HepG2 (cell line): ENCODE results near the gene ZNF506. TPM values are rescaled to one million over a fixed set of nuclear protein-coding genes. Genes with fewer than 3 reads are reported as not detected.

Source experiments
- ADNP ChIP-seq: sonication (generic); formaldehyde crosslinking; IDR thresholded peaks from 2 replicates; pipeline ENCODE4 v1.4.0; 2020; ENCODE audit warnings: missing genetic modification reagents
- GTF2F1 ChIP-seq: fragments of 150-350 bp; IDR thresholded peaks from 2 replicates; pipeline ENCODE4 v1.6.1; 2014; ENCODE audit warnings: low read length
- MTA3 ChIP-seq: sonication (generic); formaldehyde crosslinking; IDR thresholded peaks from 2 replicates; pipeline ENCODE4 v1.4.0; 2020; ENCODE audit warnings: missing genetic modification reagents
- PAX8 ChIP-seq: sonication (generic); formaldehyde crosslinking; IDR thresholded peaks from 2 replicates; pipeline ENCODE4 v1.8.0; 2022; ENCODE audit warnings: mild to moderate bottlenecking, missing genetic modification reagents, borderline replicate concordance
- RAD21 ChIP-seq: fragments of 450-650 bp; formaldehyde crosslinking; IDR thresholded peaks from 2 replicates; pipeline ENCODE4 v1.5.0; 2020; ENCODE audit warnings: mild to moderate bottlenecking
- SRSF4 ChIP-seq: fragments of 200-400 bp; formaldehyde crosslinking; IDR thresholded peaks from one replicate; pipeline ENCODE4 v1.6.1; 2018; ENCODE audit warnings: mild to moderate bottlenecking, low read depth, low read length, moderate library complexity; ENCODE audit not compliant: poor library complexity, severe bottlenecking
- SYNCRIP ChIP-seq: fragments of 200-400 bp; formaldehyde crosslinking; IDR thresholded peaks from 2 replicates; pipeline ENCODE4 v1.6.1; 2018; ENCODE audit warnings: mild to moderate bottlenecking, low read depth, low read length; ENCODE audit not compliant: insufficient read depth
- TBL1XR1 ChIP-seq: fragments of 150-350 bp; IDR thresholded peaks from 2 replicates; pipeline ENCODE4 v1.6.1; 2014; ENCODE audit warnings: borderline replicate concordance, low read length; ENCODE audit not compliant: partially characterized antibody
- ZFAT ChIP-seq: sonication (generic); formaldehyde crosslinking; conservative IDR thresholded peaks from 2 replicates; pipeline ENCODE4 v1.8.1; 2023; ENCODE audit warnings: missing genetic modification reagents, inconsistent platforms
- ZNF10 ChIP-seq: sonication (generic); formaldehyde crosslinking; IDR thresholded peaks from 2 replicates; pipeline ENCODE4 v1.4.0; 2020; ENCODE audit warnings: mild to moderate bottlenecking, low read depth, missing genetic modification reagents, borderline replicate concordance
- ZNF260 ChIP-seq: sonication (generic); formaldehyde crosslinking; IDR thresholded peaks from 2 replicates; pipeline ENCODE4 v1.4.0; 2020; ENCODE audit warnings: missing genetic modification reagents, low read depth, mild to moderate bottlenecking, borderline replicate concordance
- ZNF292 ChIP-seq: sonication (generic); formaldehyde crosslinking; IDR thresholded peaks from 2 replicates; pipeline ENCODE4 v1.8.1; 2022; ENCODE audit warnings: mild to moderate bottlenecking, low read depth, missing genetic modification reagents, borderline replicate concordance
- ZNF343 ChIP-seq: sonication (generic); formaldehyde crosslinking; IDR thresholded peaks from 2 replicates; pipeline ENCODE4 v1.4.0; 2020; ENCODE audit warnings: mild to moderate bottlenecking, missing genetic modification reagents
- ZNF367 ChIP-seq: sonication (generic); formaldehyde crosslinking; IDR thresholded peaks from 2 replicates; pipeline ENCODE4 v1.4.0; 2020; ENCODE audit warnings: missing genetic modification reagents, borderline replicate concordance
- ZNF446 ChIP-seq: sonication (generic); formaldehyde crosslinking; IDR thresholded peaks from 2 replicates; pipeline ENCODE4 v1.5.0; 2020; ENCODE audit warnings: mild to moderate bottlenecking, missing genetic modification reagents
- ZNF598 ChIP-seq: sonication (generic); formaldehyde crosslinking; IDR thresholded peaks from 2 replicates; pipeline ENCODE4 v1.5.1; 2020; ENCODE audit warnings: mild to moderate bottlenecking, missing genetic modification reagents, borderline replicate concordance
- ZNF709 ChIP-seq: sonication (generic); formaldehyde crosslinking; IDR thresholded peaks from 2 replicates; pipeline ENCODE4 v1.5.0; 2020; ENCODE audit warnings: mild to moderate bottlenecking, missing genetic modification reagents
- polyA plus RNA-seq, 8 experiments: library from polyadenylated mRNA; depleted of rRNA in 3 of 8; stranded (reverse) in 7 of 8; unstranded in 1 of 8; fragments of >200 nt; fragmentation: Illumina TruSeq in 4 of 8; extraction: Trizol in 4 of 8; gene quantifications; 2 replicates each; pipeline versions ENCODE4 v1.2.1 to v1.2.3, GENCODE V29; 2011 to 2016; ENCODE audit warnings: low read depth in 4 of 8, missing spikeins in 1 of 8, mixed read lengths in 1 of 8; ENCODE audit not compliant: insufficient read depth in 1 of 8
- total RNA-seq, 5 experiments: library from RNA; depleted of rRNA; stranded (reverse); fragments of >200 nt; fragmentation: Illumina TruSeq; extraction: Trizol; gene quantifications; 2 replicates each; pipeline ENCODE4 v1.2.3, GENCODE V29; 2016; ENCODE audit warnings: low read depth in 1 of 5
- TF ChIP-seq, protein P1 (sequence below): sonication (generic); formaldehyde crosslinking; IDR thresholded peaks from 2 replicates; pipeline ENCODE4 v1.4.0; 2020; ENCODE audit warnings: missing genetic modification reagents, borderline replicate concordance
- TF ChIP-seq, protein P2 (sequence below): sonication (generic); formaldehyde crosslinking; IDR thresholded peaks from 2 replicates; pipeline ENCODE4 v1.4.0; 2020; ENCODE audit warnings: missing genetic modification reagents
- TF ChIP-seq, protein P3 (sequence below): sonication (generic); formaldehyde crosslinking; IDR thresholded peaks from 2 replicates; pipeline ENCODE4 v1.9.0; 2021; ENCODE audit warnings: missing genetic modification reagents, borderline replicate concordance
- TF ChIP-seq, protein P4 (sequence below): sonication (generic); formaldehyde crosslinking; IDR thresholded peaks from 2 replicates; pipeline ENCODE4 v1.4.0; 2020; ENCODE audit warnings: missing genetic modification reagents

The ZNF506 gene
- total and polyA plus RNA-seq, 2 of the 13 experiments (the other 11 are each of a cell fraction or from before 2014, with no cell fraction given) = not detected

DNA sequence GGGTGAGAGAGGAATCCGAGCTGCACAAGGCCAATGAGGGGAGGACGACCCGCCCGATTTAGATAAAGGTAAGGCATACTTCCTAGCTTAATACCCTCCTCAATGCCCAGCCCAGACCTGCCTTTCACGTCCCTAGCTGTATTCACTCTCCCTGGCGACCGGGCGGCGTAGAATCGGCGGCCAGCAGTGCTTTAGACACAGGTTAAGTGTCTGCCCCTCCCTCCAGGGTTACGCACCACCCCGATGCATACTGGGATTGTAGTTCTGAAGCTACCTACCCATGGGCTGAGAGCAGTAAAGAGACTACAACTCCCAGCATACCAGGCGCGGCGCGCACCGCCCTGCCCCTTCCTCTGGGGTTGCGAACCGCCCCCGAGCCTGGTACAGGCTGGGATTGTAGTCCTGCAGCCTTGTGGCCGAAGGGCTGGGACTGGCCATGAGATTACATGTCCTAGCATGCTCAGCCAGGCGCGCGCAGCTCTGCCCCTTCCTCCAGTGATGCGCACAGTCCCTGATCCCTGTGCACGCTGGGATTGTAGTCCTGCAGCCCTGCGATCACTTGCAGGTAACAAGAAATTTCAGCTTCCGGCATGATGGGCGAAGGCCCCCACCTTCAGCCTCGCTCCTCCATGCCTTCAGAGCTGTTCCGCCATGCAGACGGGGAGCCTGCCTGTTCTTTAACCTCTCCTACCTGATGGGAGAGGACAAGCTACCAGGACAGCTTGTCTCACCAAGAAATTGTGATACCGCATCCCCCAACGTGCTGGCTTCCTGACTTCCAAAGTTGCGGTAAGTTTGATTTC lies 45.1 kb downstream of the ZNF506 start (continued):
- TF ChIP-seq TBL1XR1 (peak; percentile 73), MTA3 (CRISPR knock-in tag) (no peak), ZNF598 (peak; percentile 31; the same call in 1 of the 2 replicates), PAX8 (CRISPR knock-in tag) (no peak), GTF2F1 (no peak), SYNCRIP (no peak), ZNF446 (CRISPR knock-in tag) (no peak), ZNF343 (CRISPR knock-in tag) (0 out of 2 replicates have a peak, but pooled peaks have one; percentile 64), RAD21 (CRISPR knock-in tag) (no peak), SRSF4 (no peak), ZNF260 (CRISPR knock-in tag) (no peak), ZNF709 (no peak), ADNP (CRISPR knock-in tag) (no peak), ZNF292 (CRISPR knock-in tag) (peak; percentile 72; the same call in 1 of the 2 replicates), ZNF10 (CRISPR knock-in tag) (no peak), ZNF367 (CRISPR knock-in tag) (no peak), ZFAT (CRISPR knock-in tag) (peak; percentile 91)
- TF ChIP-seq, protein P1, sequence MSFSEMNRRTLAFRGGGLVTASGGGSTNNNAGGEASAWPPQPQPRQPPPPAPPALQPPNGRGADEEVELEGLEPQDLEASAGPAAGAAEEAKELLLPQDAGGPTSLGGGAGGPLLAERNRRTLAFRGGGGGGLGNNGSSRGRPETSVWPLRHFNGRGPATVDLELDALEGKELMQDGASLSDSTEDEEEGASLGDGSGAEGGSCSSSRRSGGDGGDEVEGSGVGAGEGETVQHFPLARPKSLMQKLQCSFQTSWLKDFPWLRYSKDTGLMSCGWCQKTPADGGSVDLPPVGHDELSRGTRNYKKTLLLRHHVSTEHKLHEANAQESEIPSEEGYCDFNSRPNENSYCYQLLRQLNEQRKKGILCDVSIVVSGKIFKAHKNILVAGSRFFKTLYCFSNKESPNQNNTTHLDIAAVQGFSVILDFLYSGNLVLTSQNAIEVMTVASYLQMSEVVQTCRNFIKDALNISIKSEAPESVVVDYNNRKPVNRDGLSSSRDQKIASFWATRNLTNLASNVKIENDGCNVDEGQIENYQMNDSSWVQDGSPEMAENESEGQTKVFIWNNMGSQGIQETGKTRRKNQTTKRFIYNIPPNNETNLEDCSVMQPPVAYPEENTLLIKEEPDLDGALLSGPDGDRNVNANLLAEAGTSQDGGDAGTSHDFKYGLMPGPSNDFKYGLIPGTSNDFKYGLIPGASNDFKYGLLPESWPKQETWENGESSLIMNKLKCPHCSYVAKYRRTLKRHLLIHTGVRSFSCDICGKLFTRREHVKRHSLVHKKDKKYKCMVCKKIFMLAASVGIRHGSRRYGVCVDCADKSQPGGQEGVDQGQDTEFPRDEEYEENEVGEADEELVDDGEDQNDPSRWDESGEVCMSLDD = no peak
- TF ChIP-seq, protein P2, sequence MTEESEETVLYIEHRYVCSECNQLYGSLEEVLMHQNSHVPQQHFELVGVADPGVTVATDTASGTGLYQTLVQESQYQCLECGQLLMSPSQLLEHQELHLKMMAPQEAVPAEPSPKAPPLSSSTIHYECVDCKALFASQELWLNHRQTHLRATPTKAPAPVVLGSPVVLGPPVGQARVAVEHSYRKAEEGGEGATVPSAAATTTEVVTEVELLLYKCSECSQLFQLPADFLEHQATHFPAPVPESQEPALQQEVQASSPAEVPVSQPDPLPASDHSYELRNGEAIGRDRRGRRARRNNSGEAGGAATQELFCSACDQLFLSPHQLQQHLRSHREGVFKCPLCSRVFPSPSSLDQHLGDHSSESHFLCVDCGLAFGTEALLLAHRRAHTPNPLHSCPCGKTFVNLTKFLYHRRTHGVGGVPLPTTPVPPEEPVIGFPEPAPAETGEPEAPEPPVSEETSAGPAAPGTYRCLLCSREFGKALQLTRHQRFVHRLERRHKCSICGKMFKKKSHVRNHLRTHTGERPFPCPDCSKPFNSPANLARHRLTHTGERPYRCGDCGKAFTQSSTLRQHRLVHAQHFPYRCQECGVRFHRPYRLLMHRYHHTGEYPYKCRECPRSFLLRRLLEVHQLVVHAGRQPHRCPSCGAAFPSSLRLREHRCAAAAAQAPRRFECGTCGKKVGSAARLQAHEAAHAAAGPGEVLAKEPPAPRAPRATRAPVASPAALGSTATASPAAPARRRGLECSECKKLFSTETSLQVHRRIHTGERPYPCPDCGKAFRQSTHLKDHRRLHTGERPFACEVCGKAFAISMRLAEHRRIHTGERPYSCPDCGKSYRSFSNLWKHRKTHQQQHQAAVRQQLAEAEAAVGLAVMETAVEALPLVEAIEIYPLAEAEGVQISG (CRISPR knock-in tag) = peak; percentile 89
- TF ChIP-seq, protein P3, sequence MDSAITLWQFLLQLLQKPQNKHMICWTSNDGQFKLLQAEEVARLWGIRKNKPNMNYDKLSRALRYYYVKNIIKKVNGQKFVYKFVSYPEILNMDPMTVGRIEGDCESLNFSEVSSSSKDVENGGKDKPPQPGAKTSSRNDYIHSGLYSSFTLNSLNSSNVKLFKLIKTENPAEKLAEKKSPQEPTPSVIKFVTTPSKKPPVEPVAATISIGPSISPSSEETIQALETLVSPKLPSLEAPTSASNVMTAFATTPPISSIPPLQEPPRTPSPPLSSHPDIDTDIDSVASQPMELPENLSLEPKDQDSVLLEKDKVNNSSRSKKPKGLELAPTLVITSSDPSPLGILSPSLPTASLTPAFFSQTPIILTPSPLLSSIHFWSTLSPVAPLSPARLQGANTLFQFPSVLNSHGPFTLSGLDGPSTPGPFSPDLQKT (CRISPR knock-in tag) = no peak
- TF ChIP-seq, protein P4, sequence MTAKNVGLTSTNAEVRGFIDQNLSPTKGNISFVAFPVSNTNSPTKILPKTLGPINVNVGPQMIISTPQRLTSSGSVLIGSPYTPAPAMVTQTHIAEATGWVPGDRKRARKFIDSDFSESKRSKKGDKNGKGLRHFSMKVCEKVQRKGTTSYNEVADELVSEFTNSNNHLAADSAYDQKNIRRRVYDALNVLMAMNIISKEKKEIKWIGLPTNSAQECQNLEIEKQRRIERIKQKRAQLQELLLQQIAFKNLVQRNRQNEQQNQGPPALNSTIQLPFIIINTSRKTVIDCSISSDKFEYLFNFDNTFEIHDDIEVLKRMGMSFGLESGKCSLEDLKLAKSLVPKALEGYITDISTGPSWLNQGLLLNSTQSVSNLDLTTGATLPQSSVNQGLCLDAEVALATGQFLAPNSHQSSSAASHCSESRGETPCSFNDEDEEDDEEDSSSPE (CRISPR knock-in tag) = no peak; the same call in none of the 2 replicates
